GM15510 (cell line): ENCODE measurements around the gene ZSCAN23.

Experiments used
- POLR2A ChIP-seq: IDR thresholded peaks from 3 replicates; pipeline ENCODE4 v1.6.1; 2011; ENCODE audit warnings: borderline replicate concordance; ENCODE audit not compliant: insufficient read length; ENCODE audit errors: extremely low read depth

ZSCAN23 gene

GRCh38 chr6:28400122-28400451 lies 43.2 kb downstream of the ZSCAN23 start:
- no peak for TF ChIP-seq POLR2A

- peak; percentile 87 for TF ChIP-seq POLR2A
Measured at GRCh38 chr6:28399350-28400121, 43.8 kb downstream of the ZSCAN23 start, which contains the start of gene ZSCAN12. Gene ZSCAN12, minus strand, starts transcription at chr6:28399747. Its CDS starts 1,342 bp downstream, at chr6:28398405.

GRCh38 chr6:28395918-28396317 lies 47.4 kb downstream of the ZSCAN23 start:
- no peak for TF ChIP-seq POLR2A

GRCh38 chr6:28393912-28394662 lies 49.2 kb downstream of the ZSCAN23 start:
- TF ChIP-seq POLR2A = no peak

- no peak for TF ChIP-seq POLR2A
Measured at GRCh38 chr6:28390688-28391087, 52.6 kb downstream of the ZSCAN23 start.

GRCh38 chr6:28384143-28384533 lies 59.2 kb downstream of the ZSCAN23 start:
- no peak for TF ChIP-seq POLR2A

- TF ChIP-seq POLR2A = peak; percentile 37
Measured at GRCh38 chr6:28383235-28384142, 59.8 kb downstream of the ZSCAN23 start.
